SH-SY5Y (cell line): ENCODE data around the gene SNX33.

Experiments
- GATA2 ChIP-seq: IDR thresholded peaks from 2 replicates; pipeline ENCODE4 v1.6.1; 2011; ENCODE audit warnings: mild to moderate bottlenecking, low read depth, low read length
- GATA3 ChIP-seq: IDR thresholded peaks from 2 replicates; pipeline ENCODE4 v1.6.1; 2011; ENCODE audit warnings: low read depth, mild to moderate bottlenecking, low read length, moderate library complexity

DNA sequence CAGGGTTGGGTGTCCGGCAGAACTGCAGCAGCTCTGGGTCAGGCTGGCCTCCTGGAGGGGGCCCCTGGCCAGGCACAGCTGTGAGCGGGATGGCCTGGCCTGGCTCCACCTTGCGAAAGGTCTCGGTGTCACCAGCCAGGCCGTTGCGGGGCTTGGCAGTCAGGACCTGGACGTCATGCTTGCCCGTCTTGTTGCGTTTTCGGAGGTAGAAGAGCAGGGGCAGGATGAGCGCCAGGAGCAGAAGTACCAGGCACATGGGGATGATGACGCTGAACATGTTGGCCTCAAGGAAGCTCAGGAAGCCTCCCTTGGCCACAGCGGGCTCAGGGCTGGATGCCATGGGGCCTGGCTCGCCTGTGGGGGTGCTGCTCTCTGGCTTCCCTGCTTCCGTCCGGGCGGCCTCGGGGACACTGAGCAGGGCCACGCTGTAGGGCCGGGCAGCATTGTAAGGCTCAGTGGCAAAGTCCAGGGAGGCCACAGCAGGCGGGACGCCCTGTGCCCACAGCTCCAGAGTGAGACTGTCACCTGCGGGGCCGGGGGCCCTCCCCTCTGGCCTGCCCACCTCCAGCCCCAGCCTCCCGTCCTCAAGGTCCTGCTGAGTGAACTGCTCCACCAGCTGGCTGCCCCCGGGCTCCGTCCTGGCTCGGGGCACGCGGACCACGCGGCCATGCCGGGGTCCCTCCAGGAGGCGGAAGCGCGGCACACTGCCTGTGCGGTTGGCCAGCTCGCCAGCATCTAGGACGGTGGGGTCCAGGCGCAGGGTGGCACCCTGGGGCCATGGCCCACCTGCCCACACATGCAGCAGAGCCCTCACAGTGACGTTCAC is 28.1 kb downstream of the SNX33 start:
- TF ChIP-seq GATA2: no peak
- no peak for TF ChIP-seq GATA3
